ENCODE measurements around the gene SERP2. TPM values are rescaled to one million over a fixed set of nuclear protein-coding genes. Genes with fewer than 3 reads are reported as not detected.

SERP2 gene
- total RNA-seq, 1 donor from 2014 or later: 4.8 TPM

DNA sequence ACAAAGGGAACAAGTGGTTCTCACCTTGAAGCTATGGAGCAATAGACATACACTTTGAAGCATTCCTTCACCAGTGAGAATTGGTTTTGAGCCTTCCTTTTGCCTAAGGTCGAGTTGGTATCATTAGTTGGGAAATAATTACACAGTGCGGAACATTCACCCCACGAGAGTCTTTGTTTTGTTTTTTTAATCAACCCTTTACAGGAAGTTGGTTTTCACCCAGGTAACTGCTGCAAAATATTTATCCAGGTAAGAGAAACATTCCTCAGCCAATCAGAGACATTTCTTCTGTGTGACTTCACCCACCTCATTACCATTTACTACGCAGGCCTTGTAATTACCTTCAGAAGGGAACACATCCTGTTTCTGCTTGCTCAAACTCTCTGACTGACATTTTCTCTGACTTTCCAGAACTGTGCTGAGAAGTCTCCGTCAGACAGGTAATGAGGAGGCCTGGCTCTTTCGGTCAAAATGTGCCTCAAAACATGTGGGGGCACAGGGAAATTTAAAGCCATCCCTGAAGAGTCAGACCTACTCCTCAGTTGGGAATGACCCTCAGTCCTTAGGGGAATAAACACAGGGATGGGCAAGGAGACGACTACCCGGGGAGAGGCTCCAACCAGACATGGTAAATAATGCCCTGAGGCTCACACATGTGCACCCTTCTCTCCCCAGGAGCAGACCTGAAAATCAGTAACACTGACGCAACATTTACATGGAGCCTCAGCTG is 22.7 kb upstream of the SERP2 start:
- Mint-ChIP-seq H3K9me3 (no peaks in the 10 kb centered on the region), H3K4me1 (peaks cover 24% of the 10 kb centered on the region), H3K36me3 (no peaks in the 10 kb centered on the region), H3K27ac (no peak overlapping the region), H3K4me3 (no peak overlapping the region), H3K27me3 (ENCODE audit: low read depth) (no peaks in the 10 kb centered on the region)
- TF ChIP-seq CTCF (IDR thresholded peaks at IDR 0.05; ENCODE audit: unreplicated experiment): no peak
- no peak for DNase-seq (ENCODE audit: low spot score in 2 of 2, unreplicated experiment in 2 of 2)

GRCh38 chr13:44351505-44351854 is 22.1 kb upstream of the SERP2 start:
- Mint-ChIP-seq H3K4me1 (peaks cover 24% of the 10 kb centered on the region), H3K9me3 (no peaks in the 10 kb centered on the region), H3K27ac (no peak overlapping the region), H3K36me3 (no peaks in the 10 kb centered on the region), H3K27me3 (ENCODE audit: low read depth) (no peaks in the 10 kb centered on the region), H3K4me3 (no peak overlapping the region)
- no peak for DNase-seq (ENCODE audit: low spot score in 2 of 2, unreplicated experiment in 2 of 2)
- TF ChIP-seq CTCF (IDR thresholded peaks at IDR 0.05; ENCODE audit: unreplicated experiment): no peak

GRCh38 chr13:44352202-44352601 is 21.4 kb upstream of the SERP2 start:
- Mint-ChIP-seq H3K9me3 (no peaks in the 10 kb centered on the region), H3K4me3 (no peak overlapping the region), H3K36me3 (no peaks in the 10 kb centered on the region), H3K27me3 (ENCODE audit: low read depth) (no peaks in the 10 kb centered on the region), H3K27ac (no peak overlapping the region), H3K4me1 (peaks cover 24% of the 10 kb centered on the region)
- DNase-seq (ENCODE audit: low spot score in 2 of 2, unreplicated experiment in 2 of 2): no peak
- no peak for TF ChIP-seq CTCF (IDR thresholded peaks at IDR 0.05; ENCODE audit: unreplicated experiment)

DNA sequence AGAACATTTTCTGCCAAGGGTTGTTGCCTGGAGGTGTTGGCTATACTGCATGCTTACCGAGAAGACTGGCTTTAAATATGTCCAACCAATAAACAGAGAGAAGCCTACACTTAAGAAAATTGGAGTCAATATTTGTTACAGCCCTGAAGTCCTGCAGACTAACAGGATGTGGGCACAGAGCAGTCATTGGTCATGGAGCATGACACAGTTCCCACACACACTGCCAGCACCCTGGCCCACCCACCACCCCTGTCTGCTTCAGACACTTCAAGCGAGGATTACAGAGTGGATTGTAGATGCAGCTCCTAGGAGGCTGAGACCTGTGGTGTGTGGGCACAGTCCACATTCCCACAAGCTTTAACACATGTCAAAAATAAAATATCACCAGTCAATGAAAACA is 21.0 kb upstream of the SERP2 start:
- no peaks in the 10 kb centered on the region for H3K36me3 Mint-ChIP-seq
- H3K9me3 Mint-ChIP-seq: no peaks in the 10 kb centered on the region
- H3K27ac Mint-ChIP-seq: no peak overlapping the region
- no peak for DNase-seq (ENCODE audit: low spot score in 2 of 2, unreplicated experiment in 2 of 2)
- TF ChIP-seq CTCF (IDR thresholded peaks at IDR 0.05; ENCODE audit: unreplicated experiment): no peak
- H3K27me3 Mint-ChIP-seq (ENCODE audit: low read depth): peaks cover 3% of the 10 kb centered on the region
- H3K4me3 Mint-ChIP-seq: no peak overlapping the region
- H3K4me1 Mint-ChIP-seq: peaks cover 24% of the 10 kb centered on the region

- TF ChIP-seq CTCF (IDR thresholded peaks at IDR 0.05; ENCODE audit: unreplicated experiment): no peak
- H3K9me3 Mint-ChIP-seq: no peaks in the 10 kb centered on the region
- H3K27me3 Mint-ChIP-seq (ENCODE audit: low read depth): peaks cover 7% of the 10 kb centered on the region
Measured at GRCh38 chr13:44354331-44354730, 19.3 kb upstream of the SERP2 start.

DNA sequence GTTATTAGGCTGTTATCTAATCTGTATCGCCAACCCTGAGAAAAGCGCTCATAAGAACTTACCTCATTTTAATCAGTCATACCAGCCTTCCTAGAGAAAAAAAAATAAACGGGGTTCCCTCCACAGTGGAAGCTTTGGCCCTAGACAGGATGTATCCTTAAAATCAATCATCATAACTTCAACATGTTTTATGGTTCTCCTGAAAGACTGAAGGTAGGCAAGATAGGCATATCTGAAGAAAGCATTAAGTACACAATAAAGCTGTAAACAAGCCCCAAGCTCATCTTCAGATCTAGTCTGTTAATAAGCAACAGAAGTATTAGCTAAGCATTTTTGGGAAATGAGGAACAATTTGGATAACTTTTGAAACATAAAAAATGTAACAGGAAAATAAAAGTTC is 18.7 kb upstream of the SERP2 start:
- no peak for TF ChIP-seq CTCF (IDR thresholded peaks at IDR 0.05; ENCODE audit: unreplicated experiment)
- Mint-ChIP-seq H3K27ac (no peak overlapping the region), H3K36me3 (no peaks in the 10 kb centered on the region), H3K27me3 (ENCODE audit: low read depth) (peaks cover 7% of the 10 kb centered on the region), H3K9me3 (no peaks in the 10 kb centered on the region), H3K4me3 (no peak overlapping the region), H3K4me1 (peaks cover 20% of the 10 kb centered on the region)
- no peak for DNase-seq (ENCODE audit: low spot score in 2 of 2, unreplicated experiment in 2 of 2)

More at GRCh38 chr13:44354331-44354730, 19.3 kb upstream of the SERP2 start:
- no peak overlapping the region for H3K4me3 Mint-ChIP-seq
- DNase-seq (ENCODE audit: low spot score in 2 of 2, unreplicated experiment in 2 of 2): no peak
- H3K4me1 Mint-ChIP-seq: peaks cover 20% of the 10 kb centered on the region
- no peak overlapping the region for H3K27ac Mint-ChIP-seq
- H3K36me3 Mint-ChIP-seq: no peaks in the 10 kb centered on the region

Measured in mesothelial cell of epicardium (in vitro differentiated cells).